Spleen (tissue), 11 donors: ENCODE measurements around the gene CERS1. TPM values are rescaled to one million over a fixed set of nuclear protein-coding genes. Genes with fewer than 3 reads are reported as not detected.
A peak's percentile ranks its signal among the peaks of the same experiment; 100 is the strongest.

ENCODE experiments used
- DNase-seq: peaks from one replicate; pipeline ENCODE4 v3.0.0-alpha.2; 2020
- H3K27ac ChIP-seq, 8 donors: fragments of 200-600 bp; sonication (generic) in 7 of 8; 1 replicate in 4 of 8; 2 replicates in 4 of 8; pipeline versions ENCODE4 v1.5.0 to v1.8.0; 2016 to 2021; ENCODE audit warnings: inconsistent platforms in 4 of 8, mild to moderate bottlenecking in 4 of 8, moderate library complexity in 1 of 8
- H3K27me3 ChIP-seq, 7 donors: fragments of 200-600 bp; sonication (generic) in 6 of 7; replicated peaks in 1 of 7; 1 replicate in 4 of 7; 2 replicates in 3 of 7; pipeline versions ENCODE4 v1.5.0 to v1.8.0; 2016 to 2021; ENCODE audit warnings: inconsistent platforms in 3 of 7, mild to moderate bottlenecking in 1 of 7
- H3K36me3 ChIP-seq, 6 donors: fragments of 200-600 bp; sonication (generic) in 5 of 6; 1 replicate in 4 of 6; 2 replicates in 2 of 6; pipeline versions ENCODE4 v1.5.0 to v1.8.0; 2016 to 2021; ENCODE audit warnings: inconsistent platforms in 2 of 6
- H3K4me1 ChIP-seq, 6 donors: fragments of 200-600 bp; sonication (generic) in 5 of 6; 1 replicate in 3 of 6; 2 replicates in 3 of 6; pipeline versions ENCODE4 v1.5.0 to v1.8.0; 2016 to 2021; ENCODE audit warnings: inconsistent platforms in 3 of 6
- H3K4me3 ChIP-seq, 8 donors: fragments of 200-600 bp; sonication (generic) in 7 of 8; 1 replicate in 4 of 8; 2 replicates in 4 of 8; pipeline versions ENCODE4 v1.5.0 to v1.8.0; 2016 to 2021; ENCODE audit warnings: inconsistent platforms in 4 of 8, mild to moderate bottlenecking in 4 of 8, moderate library complexity in 2 of 8
- H3K9me3 ChIP-seq, 8 donors: fragments of 200-600 bp; sonication (generic) in 7 of 8; 1 replicate in 4 of 8; 2 replicates in 4 of 8; pipeline versions ENCODE4 v1.5.0 to v1.8.0; 2016 to 2021; ENCODE audit warnings: inconsistent platforms in 4 of 8
- CTCF ChIP-seq, 11 experiments: fragments of 200-600 bp in 7 of 11; fragments of 450-650 bp in 4 of 11; sonication (generic) in 4 of 11; IDR thresholded peaks in 8 of 11; conservative IDR thresholded peaks in 3 of 11; 1 replicate in 7 of 11; 2 replicates in 4 of 11; pipeline versions ENCODE4 v1.4.0 to v1.8.0; 2016 to 2021; ENCODE audit warnings: antibody characterized with exemption in 11 of 11, inconsistent platforms in 4 of 11, mild to moderate bottlenecking in 1 of 11
- POLR2A ChIP-seq, 3 donors: fragments of 450-650 bp; IDR thresholded peaks; one replicate each; pipeline ENCODE4 v1.5.1; 2017; ENCODE audit warnings: antibody characterized with exemption in 3 of 3, mild to moderate bottlenecking in 1 of 3
- POLR2AphosphoS5 ChIP-seq, 3 donors: sonication (generic); formaldehyde crosslinking; IDR thresholded peaks; one replicate each; pipeline ENCODE4 v1.5.1; 2017; ENCODE audit warnings: antibody characterized with exemption in 3 of 3
- WGBS, 5 donors: extraction: QIAGEN DNeasy Blood & Tissue Kit in 3 of 5; methylation state at CpG; one replicate each; pipeline versions ENCODE4 v1.1.5 to v1.1.7; 2013 to 2018; 5-methylcytosine and 5-hydroxymethylcytosine counted together
- intact Hi-C: fragments of 100-400 bp; cut with DNase I; formaldehyde crosslinking; loops from one replicate; pipeline ENCODE4 v1.15.0; 2023; ENCODE audit warnings: low total_unique reads
- polyA plus RNA-seq, 3 donors: library from polyadenylated mRNA; stranded (reverse); fragments of 200-250 nt; gene quantifications; one replicate each; pipeline ENCODE4 v1.2.1, GENCODE V29; 2013
- total RNA-seq, 7 donors: library from RNA; depleted of rRNA in 3 of 7; stranded (reverse); fragments of >200 nt in 3 of 7; fragmentation: NEBNext Ultra II Directional in 4 of 7; extraction: Animal tissue kit (Norgen Biotek cat#: 25700) in 4 of 7; gene quantifications; one replicate each; pipeline versions ENCODE4 v1.1.0 to v1.2.1, GENCODE V29; 2016 to 2021
- donor health status: healthy with polysubstance abuse.
- donor health status: DM: no; HTN: no; CAD: no; lungs with moderate emphysema.
- donor health status: DM: no; HTN: no; CAD: no.
- donor health status: Bipolar disorder and iron deficiency.
- donor health status: healthy.
- donor health status: DM: no; HTN: no; CAD: no.
- donor health status: DM: yes; HTN: yes; CAD: no.

CERS1 gene
- total and polyA plus RNA-seq, 10 donors, result 0.06 to 0.50 (median 0.39) TPM; not detected in 4

- intact Hi-C loops, result no loop called here
- TF ChIP-seq CTCF (IDR thresholded peaks at IDR 0.05 in 8 of 11, conservative IDR thresholded peaks at IDR 0.05 in 3 of 11) (no peak), POLR2AphosphoS5 (IDR thresholded peaks at IDR 0.05) (peak in 1 of 3 donors; percentile 24), POLR2A (IDR thresholded peaks at IDR 0.05) (no peak)
- peak; percentile 70 for DNase-seq
- Histone ChIP-seq H3K4me3 (no peak overlapping the region), H3K9me3 (no peaks in the 10 kb centered on the region), H3K27ac (no peak overlapping the region), H3K36me3 (peaks cover 9 to 66% (median 63%) of the 10 kb centered on the region in 6 donors), H3K27me3 (peaks cover 0 to 24% (median 13%) of the 10 kb centered on the region in 7 donors), H3K4me1 (peaks cover 10 to 47% (median 33%) of the 10 kb centered on the region in 6 donors)
- WGBS, 5 donors, result 95 to 97% (median 97%) methylated on average over 12 to 23 of the region's 23 CpGs
Observed at GRCh38 chr19:18867199-18867598, 28.8 kb downstream of the CERS1 start.

GRCh38 chr19:18866800-18867123 lies 29.2 kb downstream of the CERS1 start:
- no peaks in the 10 kb centered on the region for H3K9me3 ChIP-seq
- H3K27ac ChIP-seq, result no peak overlapping the region
- 65 to 87% (median 78%) methylated on average over 17 of the region's 17 CpGs for WGBS, 5 donors
- peak overlapping the region in 2 of 8 donors; percentile 15 to 25 for H3K4me3 ChIP-seq
- H3K27me3 ChIP-seq, result peaks cover 0 to 24% (median 13%) of the 10 kb centered on the region in 7 donors
- peaks cover 9 to 70% (median 67%) of the 10 kb centered on the region in 6 donors for H3K36me3 ChIP-seq
- intact Hi-C loops, result no loop called here
- TF ChIP-seq POLR2A (IDR thresholded peaks at IDR 0.05), result no peak
- TF ChIP-seq CTCF (IDR thresholded peaks at IDR 0.05 in 8 of 11, conservative IDR thresholded peaks at IDR 0.05 in 3 of 11), result peak in 5 of 11 experiments; percentile 0 to 66 (median 48)
- TF ChIP-seq POLR2AphosphoS5 (IDR thresholded peaks at IDR 0.05), result peak in 1 of 3 donors; percentile 8
- H3K4me1 ChIP-seq, result peaks cover 10 to 51% (median 34%) of the 10 kb centered on the region in 6 donors
- DNase-seq, result no peak

- no peaks in the 10 kb centered on the region for H3K9me3 ChIP-seq
- peak overlapping the region in 2 of 8 donors; percentile 7 to 14 for H3K27ac ChIP-seq
- intact Hi-C loops, result no loop called here
- peak overlapping the region in 2 of 8 donors; percentile 15 to 25 for H3K4me3 ChIP-seq
- peaks cover 9 to 76% (median 73%) of the 10 kb centered on the region in 6 donors for H3K36me3 ChIP-seq
- TF ChIP-seq POLR2AphosphoS5 (IDR thresholded peaks at IDR 0.05), result peak; percentile 52 to 80 (median 63)
- TF ChIP-seq CTCF (IDR thresholded peaks at IDR 0.05 in 8 of 11, conservative IDR thresholded peaks at IDR 0.05 in 3 of 11), result peak; percentile 70 to 99 (median 97)
- TF ChIP-seq POLR2A (IDR thresholded peaks at IDR 0.05), result no peak
- peak; percentile 91 for DNase-seq
- WGBS, 5 donors, result 30 to 49% (median 41%) methylated on average over 31 to 38 of the region's 38 CpGs
- peaks cover 10 to 57% (median 39%) of the 10 kb centered on the region in 6 donors for H3K4me1 ChIP-seq
- peaks cover 0 to 22% (median 13%) of the 10 kb centered on the region in 7 donors for H3K27me3 ChIP-seq
Observed at GRCh38 chr19:18865973-18866799, 29.8 kb downstream of the CERS1 start.
